ENCODE measurements around the gene TALDO1. TPM values are rescaled to one million over a fixed set of nuclear protein-coding genes. Genes with fewer than 3 reads are reported as not detected.

TALDO1 gene
- total and polyA plus RNA-seq, 2 experiments from 2014 or later, result 353 to 402 TPM

DNA sequence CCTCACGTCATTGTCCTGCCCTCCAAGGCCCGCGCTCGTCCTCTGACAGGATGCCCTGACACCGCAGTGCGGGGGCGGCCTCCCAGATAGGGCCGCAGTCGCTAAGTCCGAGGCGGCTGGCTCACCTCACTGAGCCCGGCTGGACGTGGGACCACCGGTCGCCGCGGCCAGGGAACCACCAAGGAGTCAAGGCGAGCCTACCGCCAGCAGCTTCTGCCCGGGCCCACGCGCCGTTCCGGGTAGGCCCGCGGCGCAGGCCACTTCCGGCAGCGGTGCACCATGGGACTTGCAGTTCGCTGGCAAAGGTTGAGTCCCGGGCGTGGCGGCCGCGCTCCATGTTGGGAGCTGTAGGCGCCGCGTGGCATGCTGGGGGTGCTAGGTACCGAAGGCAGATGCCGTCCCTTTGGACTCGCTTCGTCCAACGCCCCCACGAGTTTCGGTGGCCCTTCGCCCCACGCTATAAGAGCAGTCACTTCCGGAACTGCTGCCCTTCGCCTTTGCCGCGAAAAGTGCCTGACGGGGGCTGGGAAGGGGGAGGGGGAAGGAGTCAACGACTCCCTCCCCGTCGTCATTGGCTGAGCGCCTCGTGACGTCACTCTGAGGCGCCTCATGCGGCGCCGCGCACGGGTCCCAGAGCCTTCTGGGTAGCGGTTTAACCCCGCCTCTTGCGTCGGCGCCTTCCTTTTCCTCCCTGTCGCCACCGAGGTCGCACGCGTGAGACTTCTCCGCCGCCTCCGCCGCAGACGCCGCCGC lies 62.2 kb downstream of the TALDO1 start, which contains the start of gene RPLP2:
Gene RPLP2 (plus strand): TSS at position 681 of the 753 bp plus-strand sequence. CDS start 268 bp downstream, outside the sequence.
- Histone ChIP-seq H3K79me2 (replicated peaks; ENCODE audit: insufficient read depth) (peaks cover 38% of the 10 kb centered on the region), H3K4me3 (peak within 1 kb of the TSS; percentile 98), H2AFZ (peak within 1 kb of the TSS; percentile 94), H3K4me2 (peak within 1 kb of the TSS; percentile 99), H3K9me2 (ENCODE audit: insufficient read depth) (no peaks in the 10 kb centered on the region), H3F3A (replicated peaks; ENCODE audit: low read depth) (peaks cover 61% of the 10 kb centered on the region), H3K4me1 (ENCODE audit: insufficient read depth) (peaks cover 14% of the 10 kb centered on the region), H4K20me1 (replicated peaks; ENCODE audit: insufficient read depth) (peaks cover 16% of the 10 kb centered on the region), H3K27me3 (ENCODE audit: insufficient read depth) (no peaks in the 10 kb centered on the region), H3K36me3 (ENCODE audit: insufficient read depth) (peaks cover 22% of the 10 kb centered on the region), H3K27ac (ENCODE audit: low read depth) (peak within 1 kb of the TSS; percentile 95)
- peak within 1 kb of the TSS; percentile 100 for H3K27ac Mint-ChIP-seq
- H3K27me3 Mint-ChIP-seq (ENCODE audit: insufficient read depth, low read depth, poor library complexity), result peaks cover 33% of the 10 kb centered on the region
- DNase-seq (ENCODE audit: low spot score), result peak; percentile 97
- ATAC-seq, result peak; percentile 75
- peaks cover 38% of the 10 kb centered on the region for H3K36me3 Mint-ChIP-seq (ENCODE audit: low read depth)
- TF ChIP-seq EZH2 (IDR thresholded peaks at IDR 0.05; ENCODE audit: low read depth, unreplicated experiment), result no peak
- TF ChIP-seq ZNF331 (CRISPR knock-in tag; IDR thresholded peaks at IDR 0.05; ENCODE audit: low read depth), result no peak
- TF ChIP-seq EZH2phosphoT487 (IDR thresholded peaks at IDR 0.05; ENCODE audit: unreplicated experiment), result no peak
- peak; percentile 100 for TF ChIP-seq CREB1 (CRISPR knock-in tag; IDR thresholded peaks at IDR 0.05; ENCODE audit: low read depth)
- TF ChIP-seq, protein P1, sequence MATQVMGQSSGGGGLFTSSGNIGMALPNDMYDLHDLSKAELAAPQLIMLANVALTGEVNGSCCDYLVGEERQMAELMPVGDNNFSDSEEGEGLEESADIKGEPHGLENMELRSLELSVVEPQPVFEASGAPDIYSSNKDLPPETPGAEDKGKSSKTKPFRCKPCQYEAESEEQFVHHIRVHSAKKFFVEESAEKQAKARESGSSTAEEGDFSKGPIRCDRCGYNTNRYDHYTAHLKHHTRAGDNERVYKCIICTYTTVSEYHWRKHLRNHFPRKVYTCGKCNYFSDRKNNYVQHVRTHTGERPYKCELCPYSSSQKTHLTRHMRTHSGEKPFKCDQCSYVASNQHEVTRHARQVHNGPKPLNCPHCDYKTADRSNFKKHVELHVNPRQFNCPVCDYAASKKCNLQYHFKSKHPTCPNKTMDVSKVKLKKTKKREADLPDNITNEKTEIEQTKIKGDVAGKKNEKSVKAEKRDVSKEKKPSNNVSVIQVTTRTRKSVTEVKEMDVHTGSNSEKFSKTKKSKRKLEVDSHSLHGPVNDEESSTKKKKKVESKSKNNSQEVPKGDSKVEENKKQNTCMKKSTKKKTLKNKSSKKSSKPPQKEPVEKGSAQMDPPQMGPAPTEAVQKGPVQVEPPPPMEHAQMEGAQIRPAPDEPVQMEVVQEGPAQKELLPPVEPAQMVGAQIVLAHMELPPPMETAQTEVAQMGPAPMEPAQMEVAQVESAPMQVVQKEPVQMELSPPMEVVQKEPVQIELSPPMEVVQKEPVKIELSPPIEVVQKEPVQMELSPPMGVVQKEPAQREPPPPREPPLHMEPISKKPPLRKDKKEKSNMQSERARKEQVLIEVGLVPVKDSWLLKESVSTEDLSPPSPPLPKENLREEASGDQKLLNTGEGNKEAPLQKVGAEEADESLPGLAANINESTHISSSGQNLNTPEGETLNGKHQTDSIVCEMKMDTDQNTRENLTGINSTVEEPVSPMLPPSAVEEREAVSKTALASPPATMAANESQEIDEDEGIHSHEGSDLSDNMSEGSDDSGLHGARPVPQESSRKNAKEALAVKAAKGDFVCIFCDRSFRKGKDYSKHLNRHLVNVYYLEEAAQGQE (IDR thresholded peaks at IDR 0.05; ENCODE audit: unreplicated experiment), result no peak
- TF ChIP-seq ZNF462 (CRISPR knock-in tag; IDR thresholded peaks at IDR 0.05), result no peak
- no peak for TF ChIP-seq NANOG (IDR thresholded peaks at IDR 0.05; ENCODE audit: borderline replicate concordance)
- TF ChIP-seq POLR2AphosphoS5 (IDR thresholded peaks at IDR 0.05; ENCODE audit: low read depth), result peak; percentile 82
- no peak for TF ChIP-seq JUNB (IDR thresholded peaks at IDR 0.05; ENCODE audit: unreplicated experiment)
- no peak for TF ChIP-seq ZNF114 (CRISPR knock-in tag; IDR thresholded peaks at IDR 0.05)
- peak; percentile 96 for TF ChIP-seq ETS1 (IDR thresholded peaks at IDR 0.05)
- TF ChIP-seq, protein P2, sequence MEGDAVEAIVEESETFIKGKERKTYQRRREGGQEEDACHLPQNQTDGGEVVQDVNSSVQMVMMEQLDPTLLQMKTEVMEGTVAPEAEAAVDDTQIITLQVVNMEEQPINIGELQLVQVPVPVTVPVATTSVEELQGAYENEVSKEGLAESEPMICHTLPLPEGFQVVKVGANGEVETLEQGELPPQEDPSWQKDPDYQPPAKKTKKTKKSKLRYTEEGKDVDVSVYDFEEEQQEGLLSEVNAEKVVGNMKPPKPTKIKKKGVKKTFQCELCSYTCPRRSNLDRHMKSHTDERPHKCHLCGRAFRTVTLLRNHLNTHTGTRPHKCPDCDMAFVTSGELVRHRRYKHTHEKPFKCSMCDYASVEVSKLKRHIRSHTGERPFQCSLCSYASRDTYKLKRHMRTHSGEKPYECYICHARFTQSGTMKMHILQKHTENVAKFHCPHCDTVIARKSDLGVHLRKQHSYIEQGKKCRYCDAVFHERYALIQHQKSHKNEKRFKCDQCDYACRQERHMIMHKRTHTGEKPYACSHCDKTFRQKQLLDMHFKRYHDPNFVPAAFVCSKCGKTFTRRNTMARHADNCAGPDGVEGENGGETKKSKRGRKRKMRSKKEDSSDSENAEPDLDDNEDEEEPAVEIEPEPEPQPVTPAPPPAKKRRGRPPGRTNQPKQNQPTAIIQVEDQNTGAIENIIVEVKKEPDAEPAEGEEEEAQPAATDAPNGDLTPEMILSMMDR (conservative IDR thresholded peaks at IDR 0.05; ENCODE audit: low read depth in 2 of 2), result no peak
- TF ChIP-seq STAT1 (IDR thresholded peaks at IDR 0.05; ENCODE audit: unreplicated experiment), result no peak
- peak within 1 kb of the TSS; percentile 94 for H3K4me3 Mint-ChIP-seq
- peaks cover 24% of the 10 kb centered on the region for H3K4me1 Mint-ChIP-seq
- H3K9me3 Mint-ChIP-seq, result peaks cover 5% of the 10 kb centered on the region; the same call in 1 of the 3 replicates
